Endothelial cell of umbilical vein (primary cell): ENCODE measurements around the gene DHDDS. TPM values are rescaled to one million over a fixed set of nuclear protein-coding genes. Genes with fewer than 3 reads are reported as not detected.

ENCODE experiments used
- BruUV-seq: library from RNA; stranded (reverse); fragments of 400-500 nt; replicated peaks from 2 replicates; lab custom pipeline; 2021; lab: Mats Ljungman, UMichigan
- CTCF ChIA-PET: fragments of 300-600, 350-600 bp; sonication (Branson Sonifier 250); formaldehyde crosslinking; loops from one replicate; lab custom pipeline; 2021; ENCODE audit warnings: antibody characterized with exemption, inconsistent platforms; lab: Charles Lee
- POLR2A ChIA-PET: fragments of 300-600, 350-600 bp; sonication (Branson Sonifier 250); formaldehyde crosslinking; loops from one replicate; lab custom pipeline; 2021; ENCODE audit warnings: antibody characterized with exemption, inconsistent platforms; lab: Charles Lee
- DNase-seq: peaks from one replicate; pipeline ENCODE4 v3.0.0-alpha.2; 2011; ENCODE audit warnings: low read depth, low spot score
- FAIRE-seq: peaks from 2 replicates; lab custom pipeline; 2011; peaks lifted over from hg19 to GRCh38; lab: Jason Lieb, UNC
- H2AFZ ChIP-seq: 2 replicates; pipeline ENCODE4 v1.6.0; 2012; ENCODE audit warnings: low read depth, low read length, control low read depth, inconsistent platforms
- H3K27ac ChIP-seq: 2 replicates; pipeline ENCODE4 v1.5.1; 2011; ENCODE audit warnings: low read depth, mild to moderate bottlenecking, control low read depth, low read length, moderate library complexity; ENCODE audit not compliant: insufficient read depth
- H3K27me3 ChIP-seq, 2 experiments: 2 replicates each; pipeline versions ENCODE4 v1.6.0 to v1.6.1; 2011; ENCODE audit warnings: low read length in 2 of 2, mixed read lengths in 1 of 2; ENCODE audit not compliant: control insufficient read depth in 2 of 2, insufficient read depth in 2 of 2
- H3K36me3 ChIP-seq, 2 experiments: 2 replicates in 1 of 2; 3 replicates in 1 of 2; pipeline ENCODE4 v1.5.1; 2011; ENCODE audit warnings: low read length in 2 of 2, mild to moderate bottlenecking in 1 of 2, moderate library complexity in 1 of 2; ENCODE audit not compliant: control insufficient read depth in 2 of 2, insufficient read depth in 2 of 2; ENCODE audit errors: extremely low read depth in 1 of 2
- H3K4me1 ChIP-seq: 3 replicates; pipeline ENCODE4 v1.5.1; 2011; ENCODE audit warnings: mild to moderate bottlenecking, low read length; ENCODE audit not compliant: control insufficient read depth, insufficient read depth; ENCODE audit errors: extremely low read depth
- H3K4me2 ChIP-seq: 2 replicates; pipeline ENCODE4 v1.6.1; 2011; ENCODE audit warnings: low read length, control low read depth, mixed read lengths; ENCODE audit not compliant: insufficient read depth
- H3K4me3 ChIP-seq, 3 experiments: fragments of 200-600 bp in 1 of 3; sonication (generic), shearing (Covaris generic) in 1 of 3; replicated peaks in 1 of 3; 2 replicates each; pipeline ENCODE4 v1.5.1; 2011 to 2016; ENCODE audit warnings: control low read depth in 3 of 3, low read length in 3 of 3, mild to moderate bottlenecking in 2 of 3, inconsistent platforms in 1 of 3, low read depth in 1 of 3, moderate library complexity in 1 of 3; ENCODE audit not compliant: insufficient read depth in 1 of 3
- H3K79me2 ChIP-seq: 2 replicates; pipeline ENCODE4 v1.6.0; 2012; ENCODE audit warnings: low read length, inconsistent platforms; ENCODE audit not compliant: control insufficient read depth, insufficient read depth
- H3K9ac ChIP-seq: replicated peaks from 2 replicates; pipeline ENCODE3; 2011; ENCODE audit warnings: low read length, control low read depth; ENCODE audit not compliant: insufficient read depth; ENCODE audit errors: extremely low read depth
- H3K9me1 ChIP-seq: replicated peaks from 3 replicates; pipeline ENCODE4 v1.6.0; 2011; ENCODE audit warnings: mild to moderate bottlenecking, low read length; ENCODE audit not compliant: control insufficient read depth, insufficient read depth; ENCODE audit errors: extremely low read depth
- H3K9me3 ChIP-seq: replicated peaks from 2 replicates; pipeline ENCODE4 v1.5.1; 2012; ENCODE audit warnings: low read length, inconsistent platforms; ENCODE audit not compliant: control insufficient read depth, insufficient read depth
- H4K20me1 ChIP-seq: replicated peaks from 2 replicates; pipeline ENCODE3; 2011; ENCODE audit warnings: mild to moderate bottlenecking, low read length; ENCODE audit not compliant: control insufficient read depth, insufficient read depth; ENCODE audit errors: extremely low read depth
- EZH2 ChIP-seq: IDR thresholded peaks from 2 replicates; pipeline ENCODE4 v1.6.1; 2012; ENCODE audit warnings: borderline replicate concordance, low read depth, mild to moderate bottlenecking, moderate library complexity, low read length, inconsistent platforms; ENCODE audit not compliant: severe bottlenecking
- POLR2AphosphoS5 ChIP-seq: IDR thresholded peaks from 2 replicates; pipeline ENCODE4 v1.6.1; 2012; ENCODE audit warnings: low read depth, mild to moderate bottlenecking, control low read depth, low read length, moderate library complexity; ENCODE audit not compliant: insufficient read depth
- dilution Hi-C: fragments of 300-500 bp; cut with MboI; formaldehyde crosslinking; loops from one replicate; pipeline ENCODE4 v1.15.0; 2019; ENCODE audit warnings: low sequenced_read_pairs; ENCODE audit not compliant: extremely low pct_ligation_motif_present
- intact Hi-C: fragments of 100-400 bp; cut with micrococcal nuclease; formaldehyde crosslinking; loops from one replicate; pipeline ENCODE4 v1.10.0; 2022
- polyA plus RNA-seq, 4 experiments: library from polyadenylated mRNA; depleted of rRNA in 3 of 4; stranded (reverse) in 3 of 4; unstranded in 1 of 4; fragments of >200 nt; gene quantifications; 2 replicates each; pipeline versions ENCODE4 v1.2.1 to v1.2.3, GENCODE V29; 2011 to 2012; ENCODE audit warnings: missing spikeins in 1 of 4
- total RNA-seq: library from RNA; stranded (reverse); gene quantifications from 2 replicates; pipeline ENCODE4 v1.2.3, GENCODE V29; 2021
- TF ChIP-seq, protein P1 (sequence below), 2 donors: IDR thresholded peaks; 1 replicate in 1 of 2; 2 replicates in 1 of 2; pipeline ENCODE4 v1.5.1; 2011; ENCODE audit warnings: low read length in 2 of 2, mild to moderate bottlenecking in 2 of 2, moderate library complexity in 2 of 2, control low read depth in 1 of 2, inconsistent platforms in 1 of 2, low read depth in 1 of 2; ENCODE audit not compliant: insufficient read depth in 1 of 2; ENCODE audit errors: extremely low read depth in 1 of 2

Gene DHDDS
- total and polyA plus RNA-seq, 2 donors (not counting 3 experiments of a cell fraction or from before 2014, with no cell fraction given), result 51.3 to 70.7 TPM

DNA sequence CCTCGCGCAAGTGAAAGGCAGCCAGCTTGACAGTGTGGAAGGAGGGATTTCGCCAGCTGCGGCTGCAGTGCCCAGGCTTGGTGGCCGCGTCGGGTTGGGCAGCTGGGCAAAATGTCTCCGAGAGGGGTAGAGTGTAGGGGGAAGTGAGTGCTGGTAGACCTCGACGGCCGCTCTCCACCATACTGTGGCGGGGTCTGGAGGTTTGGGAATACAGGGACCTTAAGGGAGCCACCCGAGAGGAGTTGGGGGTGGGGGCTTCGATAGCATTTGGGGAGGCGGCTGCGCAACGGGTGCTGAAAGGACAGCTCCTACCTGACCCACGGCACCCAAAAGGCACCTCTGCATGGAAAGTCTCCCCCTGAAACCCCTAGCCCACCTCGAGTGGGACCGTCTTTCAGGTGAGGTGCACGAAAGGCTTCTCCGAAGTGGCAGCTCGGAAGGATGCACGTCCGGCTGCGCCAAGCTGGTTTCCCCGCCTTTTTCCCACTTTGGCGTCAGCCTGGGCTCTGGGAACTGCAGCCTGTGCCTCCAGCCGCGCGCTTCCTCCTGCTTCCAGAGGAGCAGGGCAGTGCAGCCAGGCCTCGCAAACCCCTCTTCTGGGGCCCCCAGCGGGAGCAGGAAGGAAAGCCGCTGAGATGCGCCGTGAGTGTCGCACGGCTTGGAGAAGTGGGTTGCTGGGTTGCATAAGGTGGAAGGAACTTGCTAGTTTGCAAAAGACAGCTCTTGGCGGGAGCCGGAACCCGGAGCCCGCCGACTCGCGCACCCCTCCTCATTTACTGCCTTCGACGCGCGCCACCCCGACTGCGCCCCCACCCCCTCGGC is 39.6 kb downstream of the DHDDS start:
- FAIRE-seq, result peak; percentile 40
- Histone ChIP-seq H3K36me3 (peaks cover 17 to 21% of the 10 kb centered on the region in 2 experiments), H3K4me2 (peak overlapping the region; percentile 15), H3K9me3 (no peaks in the 10 kb centered on the region), H3K27me3 (no peaks in the 10 kb centered on the region), H3K9ac (no peak overlapping the region), H3K9me1 (no peaks in the 10 kb centered on the region), H2AFZ (no peak overlapping the region), H3K4me3 (peak overlapping the region; percentile 13 to 98 (median 28)), H3K4me1 (peaks cover 11% of the 10 kb centered on the region), H3K27ac (no peak overlapping the region), H3K79me2 (peaks cover 18% of the 10 kb centered on the region), H4K20me1 (peaks cover 3% of the 10 kb centered on the region)
- intact Hi-C loops (loop anchor here (2.0 to 5.0 kb wide), 3 partner anchors 29 to 194 kb away; partner anchors contain the start of gene DHDDS), dilution Hi-C loops (no loop called here)
- TF ChIP-seq, protein P1, sequence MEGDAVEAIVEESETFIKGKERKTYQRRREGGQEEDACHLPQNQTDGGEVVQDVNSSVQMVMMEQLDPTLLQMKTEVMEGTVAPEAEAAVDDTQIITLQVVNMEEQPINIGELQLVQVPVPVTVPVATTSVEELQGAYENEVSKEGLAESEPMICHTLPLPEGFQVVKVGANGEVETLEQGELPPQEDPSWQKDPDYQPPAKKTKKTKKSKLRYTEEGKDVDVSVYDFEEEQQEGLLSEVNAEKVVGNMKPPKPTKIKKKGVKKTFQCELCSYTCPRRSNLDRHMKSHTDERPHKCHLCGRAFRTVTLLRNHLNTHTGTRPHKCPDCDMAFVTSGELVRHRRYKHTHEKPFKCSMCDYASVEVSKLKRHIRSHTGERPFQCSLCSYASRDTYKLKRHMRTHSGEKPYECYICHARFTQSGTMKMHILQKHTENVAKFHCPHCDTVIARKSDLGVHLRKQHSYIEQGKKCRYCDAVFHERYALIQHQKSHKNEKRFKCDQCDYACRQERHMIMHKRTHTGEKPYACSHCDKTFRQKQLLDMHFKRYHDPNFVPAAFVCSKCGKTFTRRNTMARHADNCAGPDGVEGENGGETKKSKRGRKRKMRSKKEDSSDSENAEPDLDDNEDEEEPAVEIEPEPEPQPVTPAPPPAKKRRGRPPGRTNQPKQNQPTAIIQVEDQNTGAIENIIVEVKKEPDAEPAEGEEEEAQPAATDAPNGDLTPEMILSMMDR (IDR thresholded peaks at IDR 0.05; ENCODE audit: extremely low read depth in 1 of 2, insufficient read depth in 1 of 2, low read depth in 1 of 2, low read length in 2 of 2), result no peak
- TF ChIP-seq EZH2 (no peak), POLR2AphosphoS5 (peak; percentile 55)
- peak; percentile 65 for DNase-seq
- no TSS peak for BruUV-seq
- CTCF ChIA-PET, result interaction anchor here (1.0 to 1.2 kb wide), 2 partner anchors 39 to 55 kb away, joined by 3 to 4 read pairs; partner anchors contain the start of gene DHDDS
- POLR2A ChIA-PET, result no interaction called here
